ENCODE measurements around the gene PILRA.
"Not testable (repeated sequence)": the region's sequence is repeated elsewhere in the genome, so short reads cannot be mapped to it uniquely, and the experiment has no call there.

Gene PILRA

DNA sequence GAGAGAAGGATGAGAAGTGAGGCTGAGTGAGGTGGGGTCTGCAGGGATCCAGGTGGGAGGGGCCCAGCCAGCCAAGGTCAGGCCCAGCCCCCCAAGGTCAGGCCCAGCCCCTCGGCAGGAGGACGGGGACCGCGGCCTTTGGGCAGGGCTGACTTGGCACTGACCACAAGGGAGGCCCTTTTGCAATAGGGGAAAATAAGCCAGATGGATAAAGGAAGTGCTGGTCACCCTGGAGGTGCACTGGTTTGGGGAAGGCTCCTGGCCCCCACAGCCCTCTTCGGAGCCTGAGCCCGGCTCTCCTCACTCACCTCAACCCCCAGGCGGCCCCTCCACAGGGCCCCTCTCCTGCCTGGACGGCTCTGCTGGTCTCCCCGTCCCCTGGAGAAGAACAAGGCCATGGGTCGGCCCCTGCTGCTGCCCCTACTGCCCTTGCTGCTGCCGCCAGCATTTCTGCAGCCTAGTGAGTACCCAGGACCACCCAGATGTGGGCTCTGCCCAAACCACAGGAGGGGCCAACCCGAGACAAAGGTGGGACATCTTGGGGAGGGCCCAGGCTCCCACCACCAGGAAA, at the start of gene PILRA:
TSS of gene PILRA (plus strand) at position 227 of the 571 bp plus-strand sequence. CDS start at position 397, 170 bp downstream.
- no peak for DNase-seq

DNA sequence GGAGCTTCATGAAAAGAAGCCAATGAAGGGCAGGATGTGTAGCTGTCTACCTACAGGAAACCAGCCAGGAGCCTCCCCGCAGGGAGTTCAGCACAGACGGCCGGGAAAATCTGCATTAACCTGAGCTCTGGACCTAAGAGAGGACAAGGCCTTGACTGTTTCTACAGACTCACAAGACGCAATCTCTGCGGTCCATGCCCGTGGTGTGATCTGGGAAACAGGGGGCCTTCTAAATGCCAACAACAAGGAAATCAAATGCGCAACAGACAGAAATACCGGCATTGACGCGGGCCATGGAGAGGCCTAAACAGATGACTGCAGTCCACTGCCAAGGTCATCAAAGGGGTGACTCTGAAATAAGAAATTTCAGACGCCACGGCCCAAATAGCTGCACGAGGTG, 49.1 kb upstream of the PILRA start:
- not testable (repeated sequence) for DNase-seq

DNA sequence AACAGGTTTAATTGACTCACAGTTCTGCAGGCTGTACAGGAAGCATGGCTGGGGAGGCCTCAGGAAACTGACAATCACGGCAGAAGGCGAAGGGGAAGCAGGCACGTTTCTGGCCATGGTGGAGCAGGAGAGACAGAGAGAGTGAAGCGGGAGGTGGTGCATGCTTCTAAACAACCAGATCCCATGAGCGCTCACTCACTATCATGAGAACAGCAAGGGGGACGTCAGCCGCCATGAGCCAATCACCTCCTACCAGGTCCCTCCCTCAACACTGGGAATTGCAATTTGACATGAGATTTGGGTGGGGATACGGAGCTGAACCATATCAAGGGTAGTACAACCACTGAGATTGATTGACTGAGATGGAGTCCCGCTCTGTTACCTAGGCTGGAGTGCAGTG, 47.6 kb upstream of the PILRA start:
- not testable (repeated sequence) for DNase-seq

DNA sequence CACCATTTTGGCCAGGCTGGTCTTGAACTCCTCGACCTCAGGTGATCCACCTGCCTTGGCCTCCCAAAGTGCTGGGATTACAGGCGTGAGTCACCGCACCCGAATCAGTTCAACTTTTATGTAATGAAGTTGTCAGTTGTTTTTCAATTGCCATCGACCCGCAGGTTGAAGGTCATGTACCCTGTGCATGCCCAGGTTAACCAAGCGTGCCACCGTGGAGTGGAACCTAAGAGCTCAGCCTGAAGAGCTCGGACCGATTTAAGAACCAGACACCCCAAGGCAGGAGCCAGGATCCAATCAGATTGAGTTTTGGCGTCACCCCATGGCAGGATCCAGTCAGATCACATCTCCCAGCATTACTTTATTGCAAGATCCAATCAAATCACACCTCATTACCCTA, 46.4 kb upstream of the PILRA start:
- DNase-seq: not testable (repeated sequence)

DNA sequence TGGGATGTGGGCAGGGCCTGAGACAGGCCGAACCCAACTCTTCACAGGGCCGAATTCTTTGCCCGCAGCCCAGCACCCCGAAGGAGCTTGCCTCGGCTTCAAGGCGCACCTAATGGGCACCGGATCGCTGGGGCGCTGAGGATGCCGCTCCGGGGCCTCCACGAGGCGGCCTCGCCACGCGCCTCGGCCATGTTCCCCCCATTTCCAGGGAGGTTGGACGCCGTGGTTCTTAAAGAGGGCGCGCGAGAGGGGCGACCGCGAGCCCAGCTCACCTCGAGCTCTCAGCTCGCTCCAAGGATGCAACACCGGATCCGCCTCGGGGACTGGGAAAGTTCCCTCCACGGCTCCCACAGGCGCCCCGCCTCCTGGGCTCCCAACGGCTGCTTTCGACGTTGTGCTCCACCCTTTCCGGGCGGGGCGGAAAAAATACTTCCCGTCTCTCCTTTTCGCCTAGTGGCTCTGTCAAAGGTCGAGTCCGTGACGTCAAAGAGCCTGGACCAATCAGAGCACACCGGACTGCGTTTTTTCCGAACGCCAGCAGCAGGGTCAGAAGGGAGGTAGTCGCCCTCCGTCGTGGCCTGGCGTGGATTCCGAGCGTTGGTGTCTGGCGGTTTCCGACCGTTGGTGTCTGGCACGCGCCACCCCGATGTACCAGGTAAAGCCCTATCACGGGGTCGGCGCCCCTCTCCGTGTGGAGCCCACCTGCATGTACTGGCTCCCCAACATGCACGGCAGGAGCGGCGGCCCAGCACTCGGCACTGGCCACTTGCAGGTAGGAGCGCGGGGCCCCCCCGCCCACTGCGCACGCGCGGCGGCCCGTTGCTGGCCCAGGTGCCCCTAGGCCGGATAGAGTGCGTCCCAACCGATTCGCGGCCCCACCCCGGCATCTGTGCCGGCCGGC, 37.5 kb upstream of the PILRA start:
- DNase-seq: not testable (repeated sequence)

DNA sequence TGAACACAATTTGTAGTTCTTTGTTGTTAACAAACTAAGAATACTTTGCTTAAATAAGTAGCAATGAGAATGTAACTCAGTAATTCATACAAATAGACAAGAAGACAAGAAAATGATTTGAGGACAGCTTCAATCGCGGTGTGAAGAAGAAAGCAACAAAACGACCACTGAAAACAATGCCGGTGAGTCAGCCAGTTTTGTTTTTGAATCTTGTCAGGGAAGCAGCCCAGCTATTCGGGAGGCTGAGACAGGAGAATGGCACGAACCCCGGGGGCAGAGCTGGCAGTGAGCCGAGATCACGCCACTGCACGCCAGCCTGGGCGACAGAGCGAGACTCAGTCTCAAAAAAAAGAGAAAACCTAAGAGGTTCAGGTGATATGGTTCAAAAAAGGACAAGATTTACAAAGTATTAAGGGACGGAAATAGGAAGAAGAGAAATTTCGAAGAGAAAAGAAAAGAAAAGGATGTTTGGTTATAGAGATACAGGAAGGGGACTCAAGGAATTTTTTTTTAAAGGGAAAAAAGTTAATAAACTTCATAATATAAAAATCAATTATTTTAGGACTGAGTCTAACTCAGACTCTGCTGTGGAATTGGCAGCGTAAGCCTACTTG, 35.1 kb upstream of the PILRA start:
- not testable (repeated sequence) for DNase-seq

DNA sequence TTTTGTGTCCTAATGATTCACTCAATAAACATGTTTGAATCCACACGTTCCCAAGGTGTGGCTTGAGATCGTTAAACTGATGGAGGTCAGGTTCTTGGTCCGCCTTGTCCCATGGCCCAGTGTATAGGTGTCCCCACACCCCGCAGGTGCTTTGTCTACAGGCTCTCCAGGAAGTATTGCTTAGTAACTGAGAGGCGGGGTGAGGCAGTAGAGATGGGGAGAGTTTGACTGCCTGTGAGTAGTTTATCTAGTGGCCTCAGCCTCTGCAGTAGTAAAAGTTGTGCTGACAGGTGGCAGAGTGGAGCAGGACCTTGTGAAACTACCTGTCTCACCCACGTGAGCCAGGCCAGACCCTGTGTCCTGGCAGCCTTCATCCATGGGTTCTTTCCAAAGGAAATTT, 32.0 kb upstream of the PILRA start:
- not testable (repeated sequence) for DNase-seq

DNA sequence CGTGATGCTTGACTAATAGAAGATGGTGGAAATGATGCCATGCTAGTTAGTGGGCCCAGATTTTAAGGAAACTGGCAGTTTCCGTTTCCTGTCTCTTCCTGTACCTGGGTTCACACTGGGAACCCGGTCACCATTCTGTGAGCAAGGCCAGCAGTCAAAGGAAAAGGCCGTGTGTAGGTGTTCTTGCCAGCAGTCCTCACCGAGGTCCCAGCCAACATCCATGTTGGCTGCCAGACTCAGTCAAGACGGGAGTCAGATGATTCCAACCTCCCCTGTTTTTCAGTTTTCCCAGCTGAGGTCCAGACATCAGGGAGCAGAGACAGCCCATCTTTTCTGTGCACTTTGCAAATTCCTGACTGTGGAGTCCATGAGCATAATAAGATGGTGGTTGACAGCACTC, 30.5 kb upstream of the PILRA start:
- no peak for DNase-seq

DNA sequence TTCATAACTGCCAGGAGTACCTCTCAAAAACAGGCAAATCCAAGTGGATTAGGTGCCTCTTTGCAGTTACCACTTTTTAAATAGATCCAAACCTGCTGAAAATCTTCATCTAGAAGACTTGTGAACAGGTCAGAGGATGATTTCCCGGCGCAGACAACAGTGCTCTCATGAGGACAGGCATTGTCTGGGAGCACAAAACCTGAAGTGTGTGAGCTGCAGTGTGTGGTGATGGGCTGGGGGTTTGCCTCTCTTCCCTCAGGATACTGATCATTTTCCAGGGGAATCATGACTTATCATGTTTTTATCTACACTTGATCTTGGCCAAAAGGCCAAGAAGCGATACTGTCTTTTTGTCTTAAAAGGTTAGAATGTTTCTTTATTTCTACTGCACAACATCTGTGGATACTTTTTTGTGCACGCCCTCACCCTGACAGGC, 29.1 kb upstream of the PILRA start:
- DNase-seq: not testable (repeated sequence)

DNA sequence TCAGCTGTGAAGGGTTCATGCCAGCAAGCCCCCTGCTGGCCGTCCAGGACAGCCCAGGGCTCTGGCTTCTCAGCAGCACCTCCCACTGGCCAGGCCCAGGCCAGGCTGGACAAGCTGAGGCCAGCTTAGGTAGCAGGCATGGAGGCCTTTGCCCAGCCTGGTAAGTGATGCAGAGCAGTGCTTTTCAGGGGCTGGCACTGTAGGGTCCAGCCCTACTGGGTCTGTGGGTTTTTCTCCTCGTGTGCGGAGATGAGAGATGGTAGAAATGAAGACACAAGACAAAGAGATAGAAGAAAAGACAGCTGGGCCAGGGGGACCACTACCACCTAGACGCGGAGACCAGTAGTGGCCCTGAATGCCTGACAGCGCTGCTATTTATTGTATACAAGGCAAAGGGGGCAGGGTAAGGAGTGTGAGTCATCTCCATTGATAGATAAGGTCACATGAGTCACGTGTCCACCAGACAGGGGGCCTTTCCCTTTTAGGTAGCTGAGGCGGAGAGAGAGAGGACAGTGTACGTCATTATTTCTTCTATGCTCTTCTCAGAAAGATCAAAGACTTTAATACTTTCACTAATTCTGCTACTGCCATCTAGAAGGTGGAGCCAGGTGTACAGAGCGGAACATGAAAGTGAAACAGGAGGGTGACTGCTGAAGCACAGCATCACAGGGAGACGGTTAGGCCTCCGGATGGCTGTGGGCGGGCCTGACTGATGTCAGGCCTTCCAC, 28.6 kb upstream of the PILRA start:
- not testable (repeated sequence) for DNase-seq

DNA sequence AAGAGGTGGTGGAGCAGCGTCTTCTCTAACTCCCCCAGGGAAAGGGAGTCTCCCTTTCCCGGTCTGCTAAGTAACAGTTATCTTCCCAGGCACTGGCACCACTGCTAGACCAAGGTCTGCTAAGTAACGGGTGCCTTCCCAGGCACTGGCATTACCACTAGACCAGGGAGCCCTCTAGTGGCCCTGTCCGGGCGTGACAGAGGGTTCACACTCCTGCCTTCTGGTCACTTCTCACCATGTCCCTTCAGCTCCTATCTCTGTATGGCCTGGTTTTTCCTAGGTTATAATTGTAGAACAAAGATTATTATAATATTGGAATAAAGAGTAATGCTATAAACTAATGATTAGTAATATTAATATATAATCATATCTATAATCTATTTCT, 28.0 kb upstream of the PILRA start:
- not testable (repeated sequence) for DNase-seq

DNA sequence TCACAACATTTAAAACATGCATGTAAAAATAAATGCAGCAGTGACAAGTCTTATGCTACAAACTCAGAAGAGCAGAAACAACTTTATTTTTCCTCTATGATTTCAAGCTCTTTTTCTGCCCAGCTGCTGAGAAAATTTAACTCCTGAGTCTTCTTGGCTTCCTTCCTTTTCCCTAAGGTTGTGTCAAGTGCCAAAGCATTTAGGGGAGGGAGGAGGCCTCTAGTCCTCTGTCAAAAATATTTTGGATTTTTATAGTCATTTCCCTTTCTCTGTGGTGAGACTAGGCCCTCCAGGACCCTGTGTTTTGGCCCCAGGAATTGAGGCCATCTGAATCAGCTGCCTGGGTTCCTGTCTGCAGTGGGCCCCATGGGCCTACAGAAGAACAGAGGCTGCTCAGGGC, 26.4 kb upstream of the PILRA start:
- no peak for DNase-seq

DNA sequence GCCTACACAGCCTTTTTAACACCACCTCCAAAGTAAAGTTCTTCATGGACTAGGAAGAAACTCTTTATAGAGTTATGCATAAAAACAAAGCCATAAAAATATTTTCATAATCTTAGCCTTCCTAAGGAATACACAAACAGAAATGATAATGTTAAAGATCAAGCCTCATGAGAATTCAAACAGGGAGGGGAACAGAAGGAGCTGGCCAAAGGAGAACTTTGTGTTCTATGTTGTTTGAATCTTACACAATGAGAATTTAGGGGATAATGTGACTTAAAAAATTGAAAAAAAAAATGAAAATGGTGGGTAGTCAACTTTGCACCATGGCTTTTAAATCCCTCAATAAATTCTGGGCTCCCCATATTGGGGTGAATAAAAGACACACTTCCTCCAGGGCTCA, 24.5 kb upstream of the PILRA start:
- no peak for DNase-seq

DNA sequence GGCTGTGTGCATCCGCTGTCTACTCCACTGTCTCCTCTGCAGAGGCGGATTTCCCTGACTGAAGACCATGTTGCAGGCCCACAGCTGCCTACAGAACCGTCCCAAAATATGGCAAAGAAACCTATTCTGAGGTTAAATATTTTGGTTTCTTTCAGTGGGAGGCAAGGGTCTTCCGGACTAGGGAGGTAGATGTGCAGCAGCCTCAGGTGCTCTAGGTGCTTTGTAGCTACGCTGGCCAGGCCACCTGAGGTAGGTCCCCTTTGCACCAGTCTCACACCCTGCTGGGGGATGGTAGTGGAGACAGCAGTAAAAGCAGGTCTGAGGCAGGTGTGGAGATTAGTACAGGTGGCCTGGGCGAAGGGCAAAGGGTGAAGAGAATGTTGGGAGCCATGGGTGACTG, 23.5 kb upstream of the PILRA start:
- DNase-seq: no peak

DNA sequence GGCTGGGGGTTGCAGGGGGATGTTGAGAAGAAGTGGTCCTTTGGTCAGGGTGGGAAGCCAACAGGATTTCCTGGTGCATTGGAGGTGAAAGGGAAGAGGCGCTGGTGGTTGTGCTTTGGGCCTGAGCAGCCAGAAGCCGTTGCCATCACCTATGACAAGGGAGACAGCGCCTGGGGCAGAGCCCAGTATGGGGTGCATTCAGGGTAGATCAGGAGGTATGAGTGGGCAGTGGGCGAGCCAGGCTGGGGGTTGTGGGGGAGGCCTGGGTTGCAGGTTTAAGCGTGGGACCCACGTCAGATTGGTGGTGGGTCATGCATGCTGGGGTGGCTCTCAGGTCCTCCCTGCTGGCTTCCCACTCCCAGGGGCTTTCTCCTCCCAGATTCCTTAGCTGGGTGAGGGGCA, 21.6 kb upstream of the PILRA start:
- DNase-seq: no peak

DNA sequence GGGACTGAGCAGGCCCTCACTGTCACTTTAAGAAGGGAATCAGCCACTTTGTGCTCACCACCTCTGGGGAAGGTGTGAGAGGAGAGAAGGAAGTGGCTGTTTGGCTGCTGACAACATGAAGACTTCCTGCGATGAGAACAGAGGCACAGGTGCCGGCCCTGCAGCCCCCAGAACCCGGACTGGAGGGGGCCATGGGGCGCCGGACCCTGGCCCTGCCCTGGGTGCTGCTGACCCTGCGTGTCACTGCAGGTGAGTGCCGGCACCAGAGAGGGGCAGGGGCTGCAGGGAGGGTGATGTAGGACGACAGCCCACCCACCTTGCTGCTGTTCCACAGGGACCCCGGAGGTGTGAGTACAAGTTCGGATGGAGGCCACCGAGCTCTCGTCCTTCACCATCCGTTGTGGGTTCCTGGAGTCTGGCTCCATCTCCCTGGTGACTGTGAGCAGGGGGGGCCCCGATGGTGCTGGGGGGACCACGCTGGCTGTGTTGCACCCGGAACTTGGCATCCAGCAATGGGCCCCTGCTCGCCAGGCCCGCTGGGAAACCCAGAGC, 21.0 kb upstream of the PILRA start:
- DNase-seq: not testable (repeated sequence)

DNA sequence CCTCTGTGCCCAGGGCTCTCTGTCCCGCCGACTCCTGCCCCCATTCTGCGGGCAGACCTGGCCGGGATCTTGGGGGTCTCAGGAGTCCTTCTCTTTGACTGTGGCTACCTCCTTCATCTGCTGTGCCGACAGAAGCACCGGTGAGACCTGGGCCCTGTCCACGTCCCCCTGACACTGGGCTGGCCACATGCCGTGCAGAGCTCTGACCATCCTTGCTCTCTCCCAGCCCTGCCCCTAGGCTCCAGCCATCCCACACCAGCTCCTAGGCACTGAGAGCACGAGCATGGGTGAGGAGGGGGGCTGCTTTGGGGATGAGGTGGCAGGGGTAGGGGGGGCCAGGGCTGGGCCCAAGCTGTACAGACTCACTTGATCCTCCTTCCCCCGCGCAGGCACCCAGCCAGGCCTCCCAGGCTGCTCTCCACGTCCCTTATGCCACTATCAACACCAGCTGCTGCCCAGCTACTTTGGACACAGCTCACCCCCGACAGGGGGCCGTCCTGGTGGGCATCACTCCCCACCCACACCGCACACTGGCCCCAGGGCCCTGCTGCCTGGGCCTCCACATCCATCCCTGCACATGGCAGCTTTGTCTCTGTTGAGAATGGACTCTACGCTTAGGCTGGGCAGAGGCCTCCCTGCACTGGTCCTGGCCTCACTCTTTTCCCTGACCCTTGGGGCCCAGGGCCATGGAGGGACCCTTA, 20.2 kb upstream of the PILRA start:
- no peak for DNase-seq

DNA sequence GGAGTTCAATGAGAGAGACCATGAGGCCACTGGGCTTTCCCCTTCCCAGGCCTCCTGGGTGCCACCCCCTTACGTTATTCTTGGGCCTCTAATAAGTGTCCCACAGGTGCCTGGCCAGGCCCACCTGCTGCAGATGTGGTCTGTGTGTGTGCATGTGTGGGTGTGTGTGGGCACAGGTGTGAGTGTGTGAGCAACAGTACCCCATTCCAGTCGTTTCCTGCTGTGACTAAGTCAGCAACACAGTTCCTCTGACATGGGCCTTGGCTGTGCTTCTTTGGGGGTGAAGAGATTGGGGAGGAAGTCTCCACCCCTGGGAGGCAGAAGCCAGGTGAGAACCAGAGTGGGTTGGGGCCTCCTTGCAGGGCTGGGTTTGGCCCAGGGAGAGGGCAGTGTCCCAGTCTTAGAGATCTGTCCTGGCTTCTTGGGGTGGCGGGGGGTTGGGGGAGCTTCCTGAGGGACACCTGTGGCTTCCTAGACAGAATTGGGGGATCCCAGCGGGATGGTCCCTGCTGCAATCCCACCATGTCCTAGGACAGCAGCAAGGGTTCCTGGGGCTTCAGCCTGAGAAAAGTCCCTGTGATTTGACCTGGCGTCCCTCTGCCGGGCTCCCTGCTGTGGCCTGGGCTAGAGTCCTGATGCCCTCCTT, 19.5 kb upstream of the PILRA start:
- no peak for DNase-seq

DNA sequence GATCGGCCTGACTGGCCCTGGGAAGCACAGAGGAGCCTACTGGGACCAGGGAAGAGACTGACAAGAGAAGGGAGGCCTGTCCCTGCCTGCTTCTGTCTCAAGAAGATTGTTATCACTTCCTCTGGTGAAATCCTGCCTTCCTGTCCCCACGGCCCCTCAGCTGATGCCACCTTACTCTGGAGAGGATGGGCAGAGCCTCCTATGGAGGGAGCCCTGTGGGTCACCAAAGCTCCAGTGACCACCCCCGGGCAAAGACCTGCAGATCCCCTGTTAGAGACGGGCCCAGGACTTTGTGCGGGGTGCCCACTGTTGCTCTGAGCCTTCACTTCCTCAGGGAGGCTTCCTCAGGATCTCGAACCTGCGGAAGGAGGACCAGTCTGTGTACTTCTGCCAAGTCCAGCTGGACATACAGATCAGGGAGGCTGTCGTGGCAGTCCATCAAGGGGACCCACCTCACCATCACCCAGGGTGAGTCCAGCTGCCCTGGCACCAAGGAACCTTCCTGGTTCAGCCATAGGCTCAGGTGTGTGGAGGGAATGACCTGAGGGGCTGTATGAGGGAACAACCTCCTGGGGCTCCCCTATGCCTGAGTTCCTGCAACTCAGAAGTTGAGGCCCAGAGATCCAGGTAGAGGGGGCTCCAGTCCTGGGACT, 16.7 kb upstream of the PILRA start:
- no peak for DNase-seq

DNA sequence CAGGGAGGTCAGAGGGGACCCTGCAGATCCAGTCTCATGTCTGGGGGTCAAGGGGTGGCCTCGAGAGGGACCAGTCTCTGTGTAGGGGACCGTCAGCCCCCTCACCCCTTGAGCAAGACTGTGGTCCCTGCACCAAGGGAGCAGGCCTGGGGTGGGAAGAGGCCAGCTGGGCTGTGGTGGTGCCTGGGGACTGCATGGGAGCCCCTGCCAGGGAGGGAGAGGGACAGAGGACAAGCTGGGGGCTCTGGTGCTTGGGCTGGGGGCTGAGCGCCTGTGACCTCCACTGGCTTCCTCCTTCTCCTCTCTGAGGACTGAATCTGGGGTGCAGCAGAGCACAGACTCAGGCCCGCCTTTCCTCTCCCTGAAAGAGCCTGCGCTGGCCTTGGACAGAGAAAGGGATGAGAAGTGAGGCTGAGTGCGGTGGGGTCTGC, 16.1 kb upstream of the PILRA start:
- no peak for DNase-seq
